SK-N-MC (cell line): Measurements from ENCODE around the gene PLSCR3.

Experiments
- DNase-seq: peaks from one replicate; pipeline ENCODE4 v3.0.0-alpha.2; 2011; ENCODE audit warnings: low read depth, low spot score
- H3K27ac ChIP-seq: fragments of 200-600 bp; sonication (generic); 2 replicates; pipeline ENCODE4 v1.5.1; 2016; ENCODE audit warnings: mixed run types
- H3K36me3 ChIP-seq: fragments of 200-600 bp; sonication (generic); 2 replicates; pipeline ENCODE4 v1.6.1; 2017; ENCODE audit warnings: antibody characterized with exemption, low read length, mixed read lengths; ENCODE audit not compliant: insufficient read depth
- H3K4me3 ChIP-seq: fragments of 200-600 bp; sonication (generic); 2 replicates; pipeline ENCODE4 v1.5.1; 2016
- H3K9ac ChIP-seq: fragments of 200-600 bp; sonication (generic); 2 replicates; pipeline ENCODE4 v1.8.0; 2017; ENCODE audit warnings: mixed run types, mixed read lengths; ENCODE audit not compliant: insufficient read length
- H3K9me3 ChIP-seq: fragments of 200-600 bp; sonication (generic); 2 replicates; pipeline ENCODE4 v1.6.1; 2017; ENCODE audit warnings: low read depth, mild to moderate bottlenecking, antibody characterized with exemption, low read length, moderate library complexity, mixed read lengths
- EZH2 ChIP-seq: fragments of 200-600 bp; sonication (generic); IDR thresholded peaks from one replicate; pipeline ENCODE4 v1.6.1; 2017; ENCODE audit warnings: antibody characterized with exemption
- FOXP2 ChIP-seq: optimal IDR thresholded peaks from 2 replicates; pipeline ENCODE3; 2011; ENCODE audit warnings: mild to moderate bottlenecking, moderate library complexity; ENCODE audit not compliant: insufficient read depth; ENCODE audit errors: extremely low read length, control extremely low read depth
- POLR2AphosphoS5 ChIP-seq: IDR thresholded peaks from 2 replicates; pipeline ENCODE4 v1.6.1; 2012; ENCODE audit warnings: mild to moderate bottlenecking, low read depth, low read length, borderline replicate concordance

PLSCR3 gene

DNA sequence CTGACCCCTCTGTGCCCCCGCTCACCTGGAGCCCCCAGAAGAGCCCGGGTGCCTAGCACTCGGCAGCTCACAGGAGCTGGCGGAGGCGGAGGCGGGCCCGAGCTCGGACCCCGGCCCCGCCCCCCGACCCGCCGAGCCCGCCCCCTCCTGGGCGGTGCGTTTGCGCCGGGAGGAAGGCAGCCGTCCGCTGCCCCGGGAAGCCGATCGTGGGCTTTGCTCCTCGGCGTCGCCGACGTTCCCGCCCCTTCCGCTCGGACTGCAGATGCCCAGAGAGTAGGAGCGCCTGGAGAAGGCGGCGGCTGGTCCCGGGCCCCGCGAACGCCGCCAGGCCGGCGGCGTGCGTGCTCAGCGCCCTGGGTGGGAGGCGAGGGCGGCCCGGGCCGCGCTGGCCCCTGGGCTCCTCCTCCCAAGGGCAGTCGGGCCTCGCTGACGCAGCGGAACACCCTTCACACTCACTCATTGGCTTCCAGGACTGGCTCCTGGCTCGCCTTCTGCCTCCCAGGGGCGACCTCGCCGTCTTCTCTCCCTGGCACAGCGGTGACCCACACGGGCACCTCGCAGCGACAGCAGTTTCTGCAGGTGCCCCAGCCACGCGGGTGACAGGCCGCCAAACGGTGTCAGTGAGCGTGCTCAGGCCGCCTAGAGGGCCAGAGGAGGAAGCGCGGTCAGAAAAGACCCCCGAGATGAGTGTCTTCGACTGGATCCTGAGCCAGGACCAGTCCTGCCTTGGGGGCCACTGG, at the start of gene PLSCR3:
Gene PLSCR3 (minus strand): TSS at position 74 of the 740 bp plus-strand sequence. CDS start 415 bp downstream, outside the sequence.
- no peak for DNase-seq

DNA sequence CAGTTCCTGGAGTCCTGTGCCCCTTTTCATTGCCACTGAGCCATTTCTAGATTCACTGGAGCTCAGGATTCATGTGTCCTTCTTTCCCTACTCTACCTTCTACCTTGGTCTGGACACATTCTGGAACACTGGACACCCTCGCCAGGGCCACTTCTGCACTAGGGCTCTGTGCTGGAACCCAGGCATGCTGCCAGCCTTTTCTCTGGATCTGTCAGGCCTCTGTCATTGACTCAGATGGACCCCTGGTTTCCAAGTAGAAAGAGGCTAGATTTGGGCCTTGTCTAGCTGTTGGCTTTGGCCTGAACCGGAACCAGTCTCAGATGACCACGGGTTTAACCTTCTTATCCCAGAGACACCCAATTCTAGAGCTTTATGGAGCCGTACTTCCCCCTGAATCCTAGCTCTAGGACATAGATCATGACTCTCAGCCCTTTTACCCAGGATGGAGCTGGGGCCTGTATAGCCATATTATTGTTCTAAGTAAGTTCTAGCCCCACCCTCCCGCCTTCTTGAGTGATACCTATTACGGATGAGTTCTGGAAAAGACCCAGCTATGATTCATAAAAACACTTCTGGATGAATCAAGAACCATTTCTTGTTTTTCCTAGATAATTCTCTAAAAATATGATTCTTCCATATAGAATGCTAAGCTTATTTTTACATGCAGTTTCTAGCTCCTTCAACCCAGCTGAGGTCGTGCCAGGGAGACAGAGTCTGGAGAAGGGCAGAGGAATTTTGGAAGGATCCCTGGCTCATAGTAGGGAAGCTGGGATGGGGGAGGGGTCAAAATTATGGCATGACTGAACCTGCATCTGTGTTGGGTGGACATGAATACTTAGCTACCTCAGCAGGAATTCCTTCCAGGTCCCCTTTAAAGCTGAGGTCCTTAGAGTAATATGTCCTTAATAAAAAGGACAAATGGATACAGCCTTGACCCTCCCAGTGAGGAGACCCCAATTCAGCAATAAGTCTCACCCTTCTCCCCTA, 49.5 kb upstream of the PLSCR3 start:
- Histone ChIP-seq H3K4me3 (no peak overlapping the region), H3K9ac (no peak overlapping the region), H3K9me3 (no peaks in the 10 kb centered on the region), H3K36me3 (no peaks in the 10 kb centered on the region), H3K27ac (0 out of 2 replicates have a peak overlapping the region, but pooled peaks have one; percentile 6)
- no peak for TF ChIP-seq FOXP2
- no peak for TF ChIP-seq EZH2
- no peak for TF ChIP-seq POLR2AphosphoS5
- DNase-seq: no peak

More for the DNA sequence above, at the start of gene PLSCR3:
- no peaks in the 10 kb centered on the region for H3K9me3 ChIP-seq
- H3K36me3 ChIP-seq: no peaks in the 10 kb centered on the region
- TF ChIP-seq POLR2AphosphoS5: peak; percentile 35; the same call in 1 of the 2 replicates
- no peak for TF ChIP-seq EZH2
- TF ChIP-seq FOXP2: no peak
- peak within 1 kb of the TSS; percentile 70 for H3K9ac ChIP-seq
- H3K27ac ChIP-seq: no peak within 1 kb of the TSS
- peak within 1 kb of the TSS; percentile 89 for H3K4me3 ChIP-seq

DNA sequence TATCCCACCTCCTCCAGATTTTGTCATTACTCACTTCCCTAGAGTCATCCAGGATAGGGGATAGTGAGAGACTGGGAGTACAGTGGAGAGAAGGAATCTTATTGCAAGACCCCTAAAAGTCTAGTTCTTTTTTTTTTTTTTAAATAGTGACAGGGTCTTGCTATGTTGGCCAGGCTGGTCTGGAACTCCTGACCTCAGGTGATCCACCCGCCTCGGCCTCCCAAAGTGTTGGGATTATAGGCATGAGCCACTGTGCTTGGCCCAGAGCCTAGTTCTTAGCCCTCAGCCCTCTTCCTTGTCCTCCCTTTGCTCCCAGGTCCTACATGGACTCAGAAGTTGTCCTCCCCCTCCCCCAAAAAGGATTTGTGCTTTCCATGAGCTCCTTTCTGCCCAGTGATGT, 47.8 kb upstream of the PLSCR3 start:
- DNase-seq: no peak
- no peaks in the 10 kb centered on the region for H3K36me3 ChIP-seq
- no peak for TF ChIP-seq FOXP2
- TF ChIP-seq POLR2AphosphoS5: no peak
- TF ChIP-seq EZH2: no peak
- H3K4me3 ChIP-seq: no peak overlapping the region
- no peak overlapping the region for H3K27ac ChIP-seq
- H3K9ac ChIP-seq: no peak overlapping the region
- no peaks in the 10 kb centered on the region for H3K9me3 ChIP-seq

DNA sequence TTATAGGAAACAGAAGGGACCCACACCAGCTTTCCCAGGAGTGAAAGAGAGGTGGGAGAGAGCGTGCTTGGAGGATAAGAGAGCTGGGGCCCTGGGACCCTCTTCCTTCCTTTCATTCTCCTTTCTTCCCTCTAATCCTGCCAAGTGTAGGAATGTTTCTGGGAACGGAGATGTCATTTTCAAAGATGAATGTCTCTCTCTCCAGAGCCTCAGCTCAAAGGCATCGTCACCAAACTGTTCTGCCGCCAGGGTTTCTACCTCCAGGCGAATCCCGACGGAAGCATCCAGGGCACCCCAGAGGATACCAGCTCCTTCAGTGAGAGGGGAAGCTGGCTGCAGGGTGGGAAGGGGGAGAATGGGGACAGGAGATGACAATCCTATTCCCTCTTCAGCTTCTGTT, 46.9 kb upstream of the PLSCR3 start:
- Histone ChIP-seq H3K36me3 (no peaks in the 10 kb centered on the region), H3K9ac (peak overlapping the region; percentile 90), H3K9me3 (no peaks in the 10 kb centered on the region), H3K4me3 (peak overlapping the region; percentile 93), H3K27ac (peak overlapping the region; percentile 98)
- no peak for DNase-seq
- TF ChIP-seq FOXP2 (no peak), EZH2 (no peak), POLR2AphosphoS5 (no peak)

DNA sequence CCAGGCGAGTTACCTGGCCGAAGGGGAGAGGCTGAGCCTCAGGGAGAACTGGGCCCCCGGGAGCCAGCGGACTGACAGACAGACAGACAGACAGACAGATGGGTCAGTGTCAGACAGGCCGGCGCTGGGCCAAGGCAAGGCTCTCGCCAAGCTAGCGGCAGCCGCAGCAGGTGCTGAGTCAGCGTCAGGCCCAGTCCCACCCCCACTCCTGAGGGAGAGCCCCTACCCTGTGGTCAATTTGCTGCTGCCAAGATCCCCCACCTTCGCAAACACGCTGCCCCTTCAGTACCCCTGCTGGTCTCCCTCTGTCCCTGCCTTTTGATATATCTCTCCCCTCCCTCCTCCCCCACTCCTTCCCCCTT, 46.5 kb upstream of the PLSCR3 start:
- TF ChIP-seq EZH2: no peak
- no peak for TF ChIP-seq POLR2AphosphoS5
- no peak for TF ChIP-seq FOXP2
- Histone ChIP-seq H3K27ac (peak overlapping the region; percentile 98), H3K9me3 (no peaks in the 10 kb centered on the region), H3K9ac (peak overlapping the region; percentile 90), H3K36me3 (no peaks in the 10 kb centered on the region), H3K4me3 (peak overlapping the region; percentile 93)
- DNase-seq: no peak

DNA sequence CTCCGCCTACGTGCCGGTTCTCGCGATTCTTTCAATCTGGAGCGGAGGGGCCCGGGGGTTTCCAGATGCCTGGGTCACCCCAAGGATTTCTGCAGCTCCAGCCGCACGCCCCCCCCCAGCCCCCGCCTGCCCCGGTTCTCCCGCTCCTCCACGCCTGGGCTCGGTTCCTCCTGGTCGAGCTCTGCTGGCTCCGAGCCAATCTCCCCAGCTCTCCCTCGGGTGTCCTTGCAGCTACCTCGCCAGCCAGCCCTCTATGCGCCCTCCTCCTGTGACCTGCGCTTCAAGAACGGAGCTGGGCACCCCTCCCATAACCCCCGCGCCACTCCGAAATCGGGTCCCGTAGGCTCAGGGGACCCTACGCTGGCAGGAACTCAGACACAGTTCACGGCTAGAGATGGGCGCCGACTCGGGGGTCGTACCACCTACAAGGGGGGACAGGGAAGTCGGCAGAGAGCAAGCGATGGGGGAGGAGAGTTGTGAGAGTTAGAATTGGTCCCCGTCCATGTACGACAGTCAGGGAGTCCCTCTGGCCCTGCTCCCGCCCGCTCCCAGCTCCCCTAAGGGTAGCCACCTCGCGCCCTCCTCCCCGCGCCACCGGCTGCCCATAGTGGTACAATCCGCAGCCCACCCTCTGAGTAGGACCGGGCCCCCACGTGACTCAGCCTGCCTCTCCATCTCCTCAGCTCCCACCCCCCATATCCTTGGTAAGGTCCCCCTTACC, 45.9 kb upstream of the PLSCR3 start:
- TF ChIP-seq EZH2 (no peak), POLR2AphosphoS5 (peak; percentile 71), FOXP2 (no peak)
- H3K4me3 ChIP-seq: peak overlapping the region; percentile 93
- peak overlapping the region; percentile 90 for H3K9ac ChIP-seq
- no peak for DNase-seq
- no peaks in the 10 kb centered on the region for H3K9me3 ChIP-seq
- H3K27ac ChIP-seq: peak overlapping the region; percentile 98
- H3K36me3 ChIP-seq: no peaks in the 10 kb centered on the region

DNA sequence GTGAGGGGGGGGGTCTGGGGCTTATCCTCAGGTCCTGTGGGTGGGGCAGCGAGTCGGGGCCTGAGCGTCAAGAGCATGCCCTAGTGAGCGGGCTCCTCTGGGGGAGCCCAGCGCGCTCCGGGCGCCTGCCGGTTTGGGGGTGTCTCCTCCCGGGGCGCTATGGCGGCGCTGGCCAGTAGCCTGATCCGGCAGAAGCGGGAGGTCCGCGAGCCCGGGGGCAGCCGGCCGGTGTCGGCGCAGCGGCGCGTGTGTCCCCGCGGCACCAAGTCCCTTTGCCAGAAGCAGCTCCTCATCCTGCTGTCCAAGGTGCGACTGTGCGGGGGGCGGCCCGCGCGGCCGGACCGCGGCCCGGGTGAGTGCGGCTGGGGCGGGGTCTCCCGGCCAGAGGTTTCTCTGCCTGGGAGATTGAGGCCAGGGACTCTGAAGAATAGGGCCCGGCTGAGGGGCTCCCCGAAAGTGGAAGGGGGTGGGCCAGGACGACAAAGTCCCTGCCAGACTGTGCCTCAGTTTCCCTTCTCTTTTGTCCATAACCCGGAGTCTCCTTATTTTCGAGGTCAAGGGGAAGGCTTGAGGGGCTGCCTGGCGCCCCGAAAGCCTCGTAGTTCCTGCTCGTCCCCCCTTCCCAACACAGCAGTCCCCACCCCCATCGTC, 45.3 kb upstream of the PLSCR3 start, which contains the start of gene FGF11:
Gene FGF11 (plus strand): TSS at position 51 of the 651 bp plus-strand sequence. CDS start 109 bp downstream, at position 160.
- no peak for DNase-seq
- Histone ChIP-seq H3K27ac (peak within 1 kb of the TSS; percentile 98), H3K36me3 (no peaks in the 10 kb centered on the region), H3K9me3 (no peaks in the 10 kb centered on the region), H3K9ac (peak within 1 kb of the TSS; percentile 90), H3K4me3 (peak within 1 kb of the TSS; percentile 93)
- TF ChIP-seq POLR2AphosphoS5: no peak; the same call in 1 of the 2 replicates
- no peak for TF ChIP-seq FOXP2
- TF ChIP-seq EZH2: no peak
